ENCODE results near the gene PAQR7. TPM values are rescaled to one million over a fixed set of nuclear protein-coding genes. Genes with fewer than 3 reads are reported as not detected.

Gene PAQR7
- polyA plus RNA-seq, 1 donor from 2014 or later = 4.1 TPM

GRCh38 chr1:25908161-25908560 lies 32.7 kb upstream of the PAQR7 start:
- no peaks in the 10 kb centered on the region for H3K27me3 ChIP-seq (ENCODE audit: insufficient read depth, low read depth, low read length)
- peaks cover 25% of the 10 kb centered on the region for H3K79me2 ChIP-seq (replicated peaks; ENCODE audit: insufficient read depth, low read length)
- H3K9me2 ChIP-seq (ENCODE audit: insufficient read depth, low read length) = no peaks in the 10 kb centered on the region
- H3K4me3 ChIP-seq (ENCODE audit: low read length) = peak overlapping the region; percentile 90
- peak overlapping the region; percentile 99 for H3K9ac ChIP-seq (ENCODE audit: low read length)
- H4K20me1 ChIP-seq (ENCODE audit: insufficient read depth) = peaks cover 13% of the 10 kb centered on the region
- TF ChIP-seq SMC3 (conservative IDR thresholded peaks at IDR 0.05; ENCODE audit: poor library complexity) (no peak), POLR2AphosphoS5 (IDR thresholded peaks at IDR 0.05) (peak; percentile 50), RAD21 (conservative IDR thresholded peaks at IDR 0.05) (no peak), EP300 (conservative IDR thresholded peaks at IDR 0.05; ENCODE audit: poor library complexity, severe bottlenecking) (peak; percentile 42)
- no peaks in the 10 kb centered on the region for H3K9me3 ChIP-seq (ENCODE audit: low read length)
- peak overlapping the region; percentile 53 for H3K4me2 ChIP-seq (ENCODE audit: low read length)
- H3F3A ChIP-seq (ENCODE audit: insufficient read depth, low read length, poor library complexity, severe bottlenecking) = no peaks in the 10 kb centered on the region
- peaks cover 4% of the 10 kb centered on the region for H3K36me3 ChIP-seq (ENCODE audit: insufficient read depth, low read length)
- no peak overlapping the region for H2AFZ ChIP-seq (ENCODE audit: low read depth, low read length)
- peak overlapping the region; percentile 94 for H3K27ac ChIP-seq (ENCODE audit: low read length)

GRCh38 chr1:25907601-25908000 lies 32.1 kb upstream of the PAQR7 start:
- H3K9me3 ChIP-seq (ENCODE audit: low read length) = no peaks in the 10 kb centered on the region
- H3K4me3 ChIP-seq (ENCODE audit: low read length) = peak overlapping the region; percentile 90
- no peaks in the 10 kb centered on the region for H3K27me3 ChIP-seq (ENCODE audit: insufficient read depth, low read depth, low read length)
- peaks cover 17% of the 10 kb centered on the region for H4K20me1 ChIP-seq (ENCODE audit: insufficient read depth)
- peaks cover 5% of the 10 kb centered on the region for H3K36me3 ChIP-seq (ENCODE audit: insufficient read depth, low read length)
- peak overlapping the region; percentile 94 for H3K27ac ChIP-seq (ENCODE audit: low read length)
- H3K9me2 ChIP-seq (ENCODE audit: insufficient read depth, low read length) = no peaks in the 10 kb centered on the region
- no peaks in the 10 kb centered on the region for H3F3A ChIP-seq (ENCODE audit: insufficient read depth, low read length, poor library complexity, severe bottlenecking)
- peaks cover 31% of the 10 kb centered on the region for H3K79me2 ChIP-seq (replicated peaks; ENCODE audit: insufficient read depth, low read length)
- peak overlapping the region; percentile 53 for H3K4me2 ChIP-seq (ENCODE audit: low read length)
- TF ChIP-seq CTCF (IDR thresholded peaks at IDR 0.05; ENCODE audit: poor library complexity, severe bottlenecking) (no peak), REST (IDR thresholded peaks at IDR 0.05; ENCODE audit: borderline replicate concordance) (no peak), POLR2AphosphoS5 (IDR thresholded peaks at IDR 0.05) (no peak), EP300 (conservative IDR thresholded peaks at IDR 0.05; ENCODE audit: poor library complexity, severe bottlenecking) (no peak), EZH2 (IDR thresholded peaks at IDR 0.05; ENCODE audit: borderline replicate concordance, insufficient read depth, low read length, poor library complexity, severe bottlenecking) (no peak), SMC3 (conservative IDR thresholded peaks at IDR 0.05; ENCODE audit: poor library complexity) (no peak), MXI1 (conservative IDR thresholded peaks at IDR 0.05; ENCODE audit: poor library complexity, severe bottlenecking) (no peak), RAD21 (conservative IDR thresholded peaks at IDR 0.05) (no peak), TAF1 (IDR thresholded peaks at IDR 0.05; ENCODE audit: low read depth) (no peak)
- peak overlapping the region; percentile 99 for H3K9ac ChIP-seq (ENCODE audit: low read length)
- peak overlapping the region; percentile 46 for H2AFZ ChIP-seq (ENCODE audit: low read depth, low read length)
